ENCODE results near the gene SULT1B1.

Gene SULT1B1

GRCh38 chr4:69684804-69685203 is 75.6 kb downstream of the SULT1B1 start:
- no peak for FAIRE-seq
